IMR-90 (cell line): ENCODE results near the gene NPHP4. TPM values are rescaled to one million over a fixed set of nuclear protein-coding genes. Genes with fewer than 3 reads are reported as not detected.

Experiments used
- ATAC-seq: fragments of 200-7000 bp; cut with Tn5 transposase; 2 replicates; pipeline ENCODE4 v1.9.1; 2020; ENCODE audit warnings: low read depth, mild to moderate bottlenecking, moderate library complexity
- BruUV-seq: library from RNA; stranded (reverse); fragments of 400-500 nt; replicated peaks from 2 replicates; lab custom pipeline; 2021; lab: Mats Ljungman, UMichigan
- CTCF ChIA-PET: fragments of 300-600 bp; formaldehyde crosslinking; extraction: SDS; loops from one replicate; lab custom pipeline; 2021; ENCODE audit warnings: antibody characterized with exemption; lab: Yijun Ruan, JAX
- POLR2A ChIA-PET: fragments of 300-600 bp; sonication (Branson Sonifier 250); formaldehyde crosslinking; loops from one replicate; lab custom pipeline; 2022; ENCODE audit warnings: antibody characterized with exemption; ENCODE audit not compliant: unreplicated experiment; lab: Charles Lee
- DNase-seq: peaks from one replicate; pipeline ENCODE4 v3.0.0; 2013
- H2AFZ ChIP-seq: replicated peaks from 2 replicates; pipeline ENCODE3; 2013; ENCODE audit warnings: low read length, mild to moderate bottlenecking; ENCODE audit not compliant: poor library complexity
- H2AK5ac ChIP-seq: 2 replicates; pipeline ENCODE4 v1.6.1; 2013; ENCODE audit warnings: low read depth, low read length, inconsistent platforms
- H2AK9ac ChIP-seq: replicated peaks from 2 replicates; pipeline ENCODE3; 2013; ENCODE audit warnings: mild to moderate bottlenecking, low read depth, low read length, moderate library complexity; ENCODE audit not compliant: poor library complexity
- H2BK120ac ChIP-seq: 2 replicates; pipeline ENCODE4 v1.6.1; 2013; ENCODE audit warnings: low read depth, low read length, inconsistent platforms
- H2BK15ac ChIP-seq: 3 replicates; pipeline ENCODE4 v1.6.1; 2013; ENCODE audit warnings: low read depth, low read length, inconsistent platforms
- H2BK20ac ChIP-seq: 2 replicates; pipeline ENCODE4 v1.6.1; 2013; ENCODE audit warnings: low read depth, mild to moderate bottlenecking, inconsistent platforms, low read length, moderate library complexity
- H2BK5ac ChIP-seq: 2 replicates; pipeline ENCODE4 v1.6.1; 2013; ENCODE audit warnings: mild to moderate bottlenecking, low read depth, low read length, inconsistent platforms; ENCODE audit not compliant: poor library complexity, severe bottlenecking
- H3K14ac ChIP-seq: replicated peaks from 2 replicates; pipeline ENCODE4 v1.6.1; 2013; ENCODE audit warnings: low read depth, low read length, inconsistent platforms
- H3K18ac ChIP-seq: 2 replicates; pipeline ENCODE4 v1.6.1; 2013; ENCODE audit warnings: low read depth, low read length, control low read depth
- H3K23ac ChIP-seq: 2 replicates; pipeline ENCODE4 v1.6.1; 2013; ENCODE audit warnings: low read depth, low read length, inconsistent platforms
- H3K27ac ChIP-seq: 2 replicates; pipeline ENCODE4 v1.5.1; 2013; ENCODE audit warnings: mild to moderate bottlenecking, control low read depth, low read length; ENCODE audit not compliant: insufficient read depth
- H3K27me3 ChIP-seq: 2 replicates; pipeline ENCODE4 v1.6.1; 2013; ENCODE audit warnings: low read length; ENCODE audit not compliant: control insufficient read depth, insufficient read depth
- H3K36me3 ChIP-seq: 2 replicates; pipeline ENCODE4 v1.6.1; 2013; ENCODE audit warnings: low read length, mixed read lengths; ENCODE audit not compliant: control insufficient read depth, insufficient read depth
- H3K4ac ChIP-seq: 2 replicates; pipeline ENCODE4 v1.6.1; 2013; ENCODE audit warnings: low read depth, low read length, inconsistent platforms
- H3K4me1 ChIP-seq: 2 replicates; pipeline ENCODE4 v1.6.1; 2013; ENCODE audit warnings: low read length, mixed read lengths; ENCODE audit not compliant: control insufficient read depth, insufficient read depth
- H3K4me2 ChIP-seq: 2 replicates; pipeline ENCODE4 v1.6.1; 2013; ENCODE audit warnings: low read depth, mild to moderate bottlenecking, control low read depth, low read length, moderate library complexity
- H3K4me3 ChIP-seq: 2 replicates; pipeline ENCODE4 v1.5.1; 2013; ENCODE audit warnings: low read depth, mild to moderate bottlenecking, control low read depth, low read length, moderate library complexity; ENCODE audit not compliant: insufficient read depth
- H3K56ac ChIP-seq: 2 replicates; pipeline ENCODE4 v1.6.1; 2013; ENCODE audit warnings: low read length, inconsistent platforms; ENCODE audit not compliant: insufficient read depth; ENCODE audit errors: extremely low read depth
- H3K79me1 ChIP-seq, 2 experiments: 2 replicates each; pipeline ENCODE4 v1.6.1; 2013; ENCODE audit warnings: low read length in 2 of 2, inconsistent platforms in 1 of 2, low read depth in 1 of 2
- H3K9ac ChIP-seq: 2 replicates; pipeline ENCODE4 v1.6.1; 2013; ENCODE audit warnings: low read depth, low read length, control low read depth
- H3K9me1 ChIP-seq: 2 replicates; pipeline ENCODE4 v1.6.1; 2013; ENCODE audit warnings: low read length, inconsistent platforms; ENCODE audit not compliant: insufficient read depth
- H3K9me3 ChIP-seq: 2 replicates; pipeline ENCODE4 v1.6.1; 2013; ENCODE audit warnings: low read length; ENCODE audit not compliant: control insufficient read depth, insufficient read depth
- H4K20me1 ChIP-seq: 2 replicates; pipeline ENCODE4 v1.6.1; 2013; ENCODE audit warnings: low read length, inconsistent platforms; ENCODE audit not compliant: insufficient read depth
- H4K5ac ChIP-seq: 2 replicates; pipeline ENCODE4 v1.6.1; 2013; ENCODE audit warnings: mild to moderate bottlenecking, low read depth, low read length, control low read depth
- H4K8ac ChIP-seq, 2 experiments: 2 replicates each; pipeline ENCODE4 v1.6.1; 2013; ENCODE audit warnings: low read depth in 2 of 2, low read length in 2 of 2, control low read depth in 1 of 2, inconsistent platforms in 1 of 2
- H4K91ac ChIP-seq: 2 replicates; pipeline ENCODE4 v1.6.1; 2013; ENCODE audit warnings: low read depth, low read length, inconsistent platforms; ENCODE audit not compliant: insufficient read depth
- BHLHE40 ChIP-seq: fragments of 150-350 bp; IDR thresholded peaks from 2 replicates; pipeline ENCODE4 v1.6.1; 2016; ENCODE audit warnings: mild to moderate bottlenecking, low read depth, low read length
- CEBPB ChIP-seq: IDR thresholded peaks from 2 replicates; pipeline ENCODE4 v1.6.1; 2012; ENCODE audit warnings: low read depth, low read length, improper control_type of control experiment
- CHD1 ChIP-seq: IDR thresholded peaks from 2 replicates; pipeline ENCODE4 v1.6.1; 2012; ENCODE audit warnings: low read depth, low read length, improper control_type of control experiment
- ELK1 ChIP-seq: fragments of 150-350 bp; IDR thresholded peaks from 2 replicates; pipeline ENCODE4 v1.6.1; 2016; ENCODE audit warnings: low read depth, mild to moderate bottlenecking, low read length, moderate library complexity, borderline replicate concordance
- FOS ChIP-seq: fragments of 150-350 bp; IDR thresholded peaks from 2 replicates; pipeline ENCODE4 v1.6.1; 2016; ENCODE audit warnings: low read depth, low read length
- MAZ ChIP-seq: IDR thresholded peaks from 2 replicates; pipeline ENCODE4 v1.6.1; 2012; ENCODE audit warnings: low read depth, mild to moderate bottlenecking, low read length, improper control_type of control experiment, moderate library complexity, borderline replicate concordance
- MXI1 ChIP-seq: IDR thresholded peaks from 2 replicates; pipeline ENCODE4 v1.6.1; 2012; ENCODE audit warnings: low read depth, mild to moderate bottlenecking, low read length, moderate library complexity, borderline replicate concordance
- POLR2A ChIP-seq: IDR thresholded peaks from 2 replicates; pipeline ENCODE4 v1.6.1; 2012; ENCODE audit warnings: mild to moderate bottlenecking, low read depth, low read length
- RAD21 ChIP-seq: IDR thresholded peaks from 2 replicates; pipeline ENCODE4 v1.6.1; 2012; ENCODE audit warnings: low read length, improper control_type of control experiment
- RCOR1 ChIP-seq: IDR thresholded peaks from 2 replicates; pipeline ENCODE4 v1.6.1; 2012; ENCODE audit warnings: mild to moderate bottlenecking, low read length, improper control_type of control experiment; ENCODE audit not compliant: insufficient replicate concordance
- RFX5 ChIP-seq: IDR thresholded peaks from 2 replicates; pipeline ENCODE4 v1.8.0; 2012; ENCODE audit warnings: low read depth, mild to moderate bottlenecking, low read length, moderate library complexity
- USF2 ChIP-seq: fragments of 150-350 bp; IDR thresholded peaks from 2 replicates; pipeline ENCODE4 v1.6.1; 2017; ENCODE audit warnings: mild to moderate bottlenecking, antibody characterized with exemption, low read length, low read depth
- WGBS, 2 experiments: methylation state at CpG; one replicate each; pipeline versions ENCODE4 v1.1.5 to v1.1.7; 2013; ENCODE audit warnings: missing lambda C conversion rate in 2 of 2; ENCODE audit not compliant: insufficient read length in 1 of 2; ENCODE audit errors: extremely low coverage in 2 of 2; 5-methylcytosine and 5-hydroxymethylcytosine counted together
- dilution Hi-C: fragments of 300-500 bp; cut with HindIII; formaldehyde crosslinking; loops from one replicate; pipeline ENCODE4 v1.14.3; 2018; ENCODE audit warnings: low sequenced_read_pairs; ENCODE audit not compliant: unreplicated experiment
- in situ Hi-C: fragments of 300-500 bp; cut with MboI; formaldehyde crosslinking; loops from 3 replicates; pipeline ENCODE4 v1.14.3; 2019; ENCODE audit warnings: low sequenced_read_pairs, inconsistent platforms, mixed read lengths
- intact Hi-C: fragments of 100-400 bp; cut with micrococcal nuclease; formaldehyde crosslinking; loops from 2 replicates; pipeline ENCODE4 v1.10.0; 2022
- polyA plus RNA-seq, 3 experiments: library from polyadenylated mRNA; depleted of rRNA; stranded (reverse); fragments of >200 nt; gene quantifications; 2 replicates each; pipeline ENCODE4 v1.2.3, GENCODE V29; 2012; ENCODE audit warnings: low replicate concordance in 1 of 3
- total RNA-seq: library from RNA; depleted of rRNA; stranded (reverse); fragments of >200 nt; gene quantifications from 2 replicates; pipeline ENCODE4 v1.2.3, GENCODE V29; 2012

The NPHP4 gene
- total and polyA plus RNA-seq, 2 of the 4 experiments (the other 2 are of a cell fraction): 2.0 to 5.5 TPM

GRCh38 chr1:5934058-5934884 lies 58.0 kb downstream of the NPHP4 start:
- Histone ChIP-seq H3K27ac (no peak overlapping the region), H2BK120ac (no peak overlapping the region), H3K4me3 (no peak overlapping the region), H2AK9ac (no peak overlapping the region), H2AK5ac (no peak overlapping the region), H3K18ac (no peak overlapping the region), H2BK15ac (no peak overlapping the region), H4K5ac (no peak overlapping the region), H4K91ac (no peak overlapping the region), H3K9me3 (no peaks in the 10 kb centered on the region), H3K27me3 (no peaks in the 10 kb centered on the region), H3K14ac (no peak overlapping the region), H3K56ac (no peak overlapping the region), H4K20me1 (0 out of 2 replicates have a peak, but pooled peaks cover 3% of the 10 kb centered on the region), H3K79me1 (no peaks in the 10 kb centered on the region), H4K8ac (no peak overlapping the region), H3K23ac (no peak overlapping the region), H3K9me1 (peaks cover 6% of the 10 kb centered on the region; the same call in 1 of the 2 replicates), H2BK20ac (no peak overlapping the region), H2AFZ (no peak overlapping the region), H2BK5ac (no peak overlapping the region), H3K4me2 (no peak overlapping the region), H3K36me3 (peaks cover 2% of the 10 kb centered on the region; the same call in 1 of the 2 replicates), H3K9ac (no peak overlapping the region), H3K4ac (no peak overlapping the region), H3K4me1 (peaks cover 4% of the 10 kb centered on the region)
- BruUV-seq: no TSS peak
- DNase-seq (no peak), ATAC-seq (no peak)
- POLR2A ChIA-PET: no interaction called here
- CTCF ChIA-PET: interaction anchor here (0.5 to 1.2 kb wide), 3 partner anchors 19 to 268 kb away, joined by 3 to 4 read pairs (median 3); no protein-coding TSS in a partner anchor
- 93% methylated on average over 11 of the region's 20 CpGs; no CpG with 5 or more reads in 1 of the 2 experiments for WGBS, 2 experiments
- intact Hi-C loops: no loop called here
- TF ChIP-seq RCOR1: no peak
- no peak for TF ChIP-seq CEBPB
- no peak for TF ChIP-seq USF2
- no peak for TF ChIP-seq FOS
- no peak for TF ChIP-seq BHLHE40
- TF ChIP-seq MAZ: no peak
- no peak for TF ChIP-seq RAD21
- no peak for TF ChIP-seq POLR2A
- no peak for TF ChIP-seq MXI1
- no peak for TF ChIP-seq RFX5
- no peak for TF ChIP-seq CHD1
- TF ChIP-seq ELK1: no peak
- dilution Hi-C loops: no loop called here
- in situ Hi-C loops: no loop called here
